Upper lobe of left lung (tissue), 6 donors: ENCODE results near the gene SEC22A. TPM values are rescaled to one million over a fixed set of nuclear protein-coding genes. Genes with fewer than 3 reads are reported as not detected.

Experiments
- ATAC-seq, 2 donors: fragments of 200-7000 bp; cut with Tn5 transposase; one replicate each; pipeline ENCODE4 v1.9.1; 2022; ENCODE audit warnings: mild to moderate bottlenecking in 2 of 2, moderate library complexity in 2 of 2; ENCODE audit not compliant: low FRiP score in 2 of 2
- DNase-seq, 2 donors: peaks; one replicate each; pipeline ENCODE4 v3.0.0-alpha.2; 2019 to 2020
- H3K27ac ChIP-seq, 4 donors: fragments of 200-600 bp; sonication (generic); one replicate each; pipeline ENCODE4 v1.5.1; 2016 to 2019
- H3K27me3 ChIP-seq, 4 donors: fragments of 200-600 bp; sonication (generic); one replicate each; pipeline ENCODE4 v1.5.1; 2017 to 2019
- H3K36me3 ChIP-seq, 4 donors: fragments of 200-600 bp; sonication (generic); one replicate each; pipeline ENCODE4 v1.5.1; 2016 to 2019
- H3K4me1 ChIP-seq, 4 donors: fragments of 200-600 bp; sonication (generic); one replicate each; pipeline ENCODE4 v1.5.1; 2018 to 2019
- H3K4me3 ChIP-seq, 4 donors: fragments of 200-600 bp; sonication (generic); one replicate each; pipeline ENCODE4 v1.5.1; 2017 to 2019; ENCODE audit warnings: mild to moderate bottlenecking in 2 of 4, moderate library complexity in 1 of 4
- H3K9me3 ChIP-seq, 4 donors: fragments of 200-600 bp; sonication (generic); one replicate each; pipeline ENCODE4 v1.5.1; 2018 to 2019
- EP300 ChIP-seq, 4 donors: sonication (generic); formaldehyde crosslinking; IDR thresholded peaks; one replicate each; pipeline ENCODE4 v1.5.1; 2017; ENCODE audit warnings: antibody characterized with exemption in 4 of 4, control low read depth in 2 of 4
- POLR2A ChIP-seq, 4 donors: fragments of 450-650 bp; IDR thresholded peaks; one replicate each; pipeline ENCODE4 v1.5.1; 2016 to 2017; ENCODE audit warnings: antibody characterized with exemption in 4 of 4, mild to moderate bottlenecking in 2 of 4
- POLR2AphosphoS5 ChIP-seq, 2 donors: sonication (generic); formaldehyde crosslinking; IDR thresholded peaks; one replicate each; pipeline ENCODE4 v1.5.1; 2017; ENCODE audit warnings: antibody characterized with exemption in 2 of 2
- WGBS, 2 donors: methylation state at CpG; one replicate each; pipeline ENCODE4 v1.1.5; 2017 to 2018; 5-methylcytosine and 5-hydroxymethylcytosine counted together
- total RNA-seq, 6 donors: library from RNA; depleted of rRNA in 4 of 6; stranded (reverse); fragments of >200 nt in 4 of 6; gene quantifications; one replicate each; pipeline versions ENCODE4 v1.1.0 to v1.2.1, GENCODE V29; 2016 to 2021
- TF ChIP-seq, protein P1 (sequence below), 6 experiments: fragments of 450-650 bp in 4 of 6; fragments of 200-600 bp in 2 of 6; sonication (generic) in 2 of 6; IDR thresholded peaks; one replicate each; pipeline ENCODE4 v1.5.1; 2016 to 2019; ENCODE audit warnings: antibody characterized with exemption in 6 of 6
- donor health status: DM: no; HTN: no; CAD: no; lungs with moderate emphysema.
- donor health status: DM: no; HTN: yes; CAD: no; lungs with severe emphysema.

The SEC22A gene
- total RNA-seq, 6 donors from 2014 or later = 5.5 to 22.5 (median 12.3) TPM

DNA sequence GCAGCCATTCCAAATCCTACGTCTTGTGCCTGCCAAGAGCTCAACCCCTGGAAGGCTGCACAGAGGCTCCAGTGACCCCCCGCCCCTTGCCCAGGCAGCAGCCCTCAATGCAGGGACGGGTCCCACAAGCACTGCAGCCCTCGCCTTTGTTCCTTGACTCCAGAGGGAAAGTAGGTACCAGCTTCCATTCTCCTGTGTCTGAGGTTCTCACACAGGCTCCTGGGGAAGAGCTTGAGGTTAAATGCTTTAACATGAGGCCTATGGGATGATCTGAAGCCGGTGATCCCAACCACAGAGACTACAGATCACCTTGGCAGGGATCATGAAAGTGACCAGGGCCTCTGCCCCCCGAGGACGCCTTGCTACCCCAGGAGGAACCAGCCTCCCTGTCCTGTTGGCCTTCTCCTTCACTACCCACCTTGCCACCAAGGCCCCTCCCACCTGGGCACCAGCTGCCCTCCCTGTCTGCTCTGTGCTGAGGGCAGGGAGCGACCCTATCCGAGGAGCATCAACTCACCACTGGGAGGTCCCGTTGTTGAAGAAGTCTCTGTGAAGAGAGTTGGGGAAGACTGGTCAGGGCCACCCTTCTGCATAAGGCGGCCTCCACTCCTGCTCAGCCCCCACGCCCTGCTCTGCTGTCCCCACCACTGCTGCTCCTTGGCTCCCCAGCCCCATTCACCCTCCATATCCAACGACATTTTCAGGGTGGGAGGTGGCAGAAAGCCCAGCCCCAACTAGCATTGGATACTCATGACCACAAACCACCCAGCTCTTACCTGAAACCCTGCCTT is 95.3 kb downstream of the SEC22A start:
- no peak overlapping the region for H3K27ac ChIP-seq
- WGBS, 2 donors = 87 to 88% methylated on average over 11 to 13 of the region's 13 CpGs
- no peak overlapping the region for H3K4me3 ChIP-seq
- H3K9me3 ChIP-seq = no peaks in the 10 kb centered on the region
- no peak for ATAC-seq
- no peaks in the 10 kb centered on the region for H3K27me3 ChIP-seq
- no peaks in the 10 kb centered on the region for H3K36me3 ChIP-seq
- no peak for DNase-seq
- H3K4me1 ChIP-seq = no peaks in the 10 kb centered on the region
- TF ChIP-seq, protein P1, sequence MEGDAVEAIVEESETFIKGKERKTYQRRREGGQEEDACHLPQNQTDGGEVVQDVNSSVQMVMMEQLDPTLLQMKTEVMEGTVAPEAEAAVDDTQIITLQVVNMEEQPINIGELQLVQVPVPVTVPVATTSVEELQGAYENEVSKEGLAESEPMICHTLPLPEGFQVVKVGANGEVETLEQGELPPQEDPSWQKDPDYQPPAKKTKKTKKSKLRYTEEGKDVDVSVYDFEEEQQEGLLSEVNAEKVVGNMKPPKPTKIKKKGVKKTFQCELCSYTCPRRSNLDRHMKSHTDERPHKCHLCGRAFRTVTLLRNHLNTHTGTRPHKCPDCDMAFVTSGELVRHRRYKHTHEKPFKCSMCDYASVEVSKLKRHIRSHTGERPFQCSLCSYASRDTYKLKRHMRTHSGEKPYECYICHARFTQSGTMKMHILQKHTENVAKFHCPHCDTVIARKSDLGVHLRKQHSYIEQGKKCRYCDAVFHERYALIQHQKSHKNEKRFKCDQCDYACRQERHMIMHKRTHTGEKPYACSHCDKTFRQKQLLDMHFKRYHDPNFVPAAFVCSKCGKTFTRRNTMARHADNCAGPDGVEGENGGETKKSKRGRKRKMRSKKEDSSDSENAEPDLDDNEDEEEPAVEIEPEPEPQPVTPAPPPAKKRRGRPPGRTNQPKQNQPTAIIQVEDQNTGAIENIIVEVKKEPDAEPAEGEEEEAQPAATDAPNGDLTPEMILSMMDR (IDR thresholded peaks at IDR 0.05) = no peak
- TF ChIP-seq EP300 (IDR thresholded peaks at IDR 0.05) (no peak), POLR2A (IDR thresholded peaks at IDR 0.05) (no peak), POLR2AphosphoS5 (IDR thresholded peaks at IDR 0.05) (no peak)

DNA sequence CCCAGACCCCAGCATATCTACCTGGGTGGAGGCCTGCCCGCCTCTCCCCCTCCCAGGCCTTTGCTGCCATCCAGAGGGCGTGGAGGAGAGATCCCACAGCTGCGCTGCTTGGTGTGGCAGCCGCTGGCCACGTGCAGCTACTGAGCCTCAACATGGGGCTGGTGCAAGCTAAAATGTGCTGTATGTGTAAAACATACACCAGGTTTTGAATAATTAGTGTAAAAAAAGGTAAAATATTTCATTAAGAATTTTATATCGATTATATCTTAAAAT is 95.8 kb downstream of the SEC22A start:
- H3K36me3 ChIP-seq = no peaks in the 10 kb centered on the region
- H3K27ac ChIP-seq = no peak overlapping the region
- H3K4me3 ChIP-seq = no peak overlapping the region
- no peaks in the 10 kb centered on the region for H3K9me3 ChIP-seq
- no peak for DNase-seq
- H3K4me1 ChIP-seq = no peaks in the 10 kb centered on the region
- TF ChIP-seq EP300 (IDR thresholded peaks at IDR 0.05) (no peak), POLR2AphosphoS5 (IDR thresholded peaks at IDR 0.05) (no peak), POLR2A (IDR thresholded peaks at IDR 0.05) (no peak)
- TF ChIP-seq, protein P1 (IDR thresholded peaks at IDR 0.05) = no peak
- H3K27me3 ChIP-seq = no peaks in the 10 kb centered on the region
- 85 to 87% methylated on average over 6 of the region's 6 CpGs for WGBS, 2 donors
- no peak for ATAC-seq

DNA sequence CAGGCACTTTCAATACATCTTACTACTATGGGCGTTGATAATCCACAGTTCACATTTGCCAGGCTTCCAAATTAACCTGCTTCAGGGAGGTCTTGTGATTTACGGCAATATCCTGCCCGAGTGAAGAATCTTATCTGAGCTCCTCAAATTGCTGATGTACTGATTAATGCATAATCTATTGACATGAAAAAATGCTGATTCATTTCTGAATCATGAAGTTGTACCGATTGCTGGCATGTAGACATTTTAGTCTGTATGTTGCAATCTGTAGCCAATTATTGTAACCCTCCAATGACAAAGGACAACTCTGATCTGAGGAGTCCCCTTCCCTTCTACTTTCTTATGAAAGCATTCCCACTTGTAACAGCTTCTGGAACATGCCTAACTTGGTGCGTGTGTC is 97.2 kb downstream of the SEC22A start:
- WGBS, 2 donors = 75 to 79% methylated on average over 5 of the region's 5 CpGs
- Histone ChIP-seq H3K4me3 (no peak overlapping the region), H3K36me3 (no peaks in the 10 kb centered on the region), H3K27ac (no peak overlapping the region), H3K4me1 (no peaks in the 10 kb centered on the region), H3K27me3 (no peaks in the 10 kb centered on the region), H3K9me3 (no peaks in the 10 kb centered on the region)
- no peak for DNase-seq
- no peak for ATAC-seq
- TF ChIP-seq, protein P1 (IDR thresholded peaks at IDR 0.05) = no peak
- TF ChIP-seq POLR2A (IDR thresholded peaks at IDR 0.05) (no peak), POLR2AphosphoS5 (IDR thresholded peaks at IDR 0.05) (no peak), EP300 (IDR thresholded peaks at IDR 0.05) (no peak)

DNA sequence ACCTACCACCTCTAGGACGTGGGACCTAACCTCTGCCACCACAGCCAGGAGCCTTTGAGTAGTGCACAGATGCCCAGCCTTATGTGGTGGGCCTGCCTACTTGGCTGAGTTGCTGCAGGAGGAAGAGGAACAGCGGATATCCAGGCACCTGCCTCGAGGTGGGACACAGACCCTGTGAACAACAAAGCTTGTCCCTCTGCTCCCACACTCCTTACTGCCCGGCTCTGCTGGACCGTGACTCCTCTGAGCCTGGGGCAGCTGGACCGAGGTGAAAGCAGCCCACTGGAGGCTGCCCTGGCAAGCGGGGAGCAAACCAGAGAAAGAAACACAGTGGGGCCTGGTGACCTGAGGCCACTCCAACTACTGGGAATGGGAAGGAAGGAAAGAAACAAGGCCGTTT is 97.8 kb downstream of the SEC22A start:
- H3K27me3 ChIP-seq = no peaks in the 10 kb centered on the region
- no peak for TF ChIP-seq POLR2A (IDR thresholded peaks at IDR 0.05)
- no peak for TF ChIP-seq POLR2AphosphoS5 (IDR thresholded peaks at IDR 0.05)
- TF ChIP-seq, protein P1 (IDR thresholded peaks at IDR 0.05) = no peak
- TF ChIP-seq EP300 (IDR thresholded peaks at IDR 0.05) = no peak
- 72 to 85% methylated on average over 4 to 8 of the region's 8 CpGs for WGBS, 2 donors
- no peaks in the 10 kb centered on the region for H3K9me3 ChIP-seq
- ATAC-seq (no peak), DNase-seq (no peak)
- H3K4me3 ChIP-seq = no peak overlapping the region
- no peak overlapping the region for H3K27ac ChIP-seq
- no peaks in the 10 kb centered on the region for H3K4me1 ChIP-seq
- H3K36me3 ChIP-seq = no peaks in the 10 kb centered on the region

DNA sequence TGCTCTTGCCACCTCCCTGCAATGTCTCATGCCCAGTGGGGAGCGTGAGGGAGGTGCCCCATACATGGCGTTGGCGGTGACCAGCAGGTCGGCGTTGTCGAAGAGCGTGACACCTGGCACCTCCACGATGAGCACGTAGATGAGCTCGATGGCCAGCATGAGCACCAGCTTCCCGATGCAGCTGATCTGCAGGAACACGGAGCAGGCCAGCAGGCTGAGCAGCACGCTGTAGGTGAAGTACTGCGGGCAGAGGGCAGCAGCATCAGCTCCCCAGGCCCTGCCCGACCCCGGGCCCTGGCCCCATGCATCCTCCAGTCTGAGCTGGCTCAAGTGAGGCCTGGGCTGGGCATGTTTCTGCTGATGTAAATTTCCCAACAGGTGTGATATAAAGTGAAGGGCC is 98.3 kb downstream of the SEC22A start:
- ATAC-seq = no peak
- Histone ChIP-seq H3K4me1 (no peaks in the 10 kb centered on the region), H3K36me3 (no peaks in the 10 kb centered on the region), H3K27me3 (no peaks in the 10 kb centered on the region), H3K4me3 (no peak overlapping the region), H3K9me3 (no peaks in the 10 kb centered on the region), H3K27ac (no peak overlapping the region)
- WGBS, 2 donors = 93 to 97% methylated on average over 6 to 14 of the region's 16 CpGs
- TF ChIP-seq, protein P1 (IDR thresholded peaks at IDR 0.05) = no peak
- no peak for TF ChIP-seq POLR2AphosphoS5 (IDR thresholded peaks at IDR 0.05)
- no peak for TF ChIP-seq EP300 (IDR thresholded peaks at IDR 0.05)
- TF ChIP-seq POLR2A (IDR thresholded peaks at IDR 0.05) = no peak
- no peak for DNase-seq
